GM12878 (cell line): ENCODE data around the gene ZSWIM6. TPM values are rescaled to one million over a fixed set of nuclear protein-coding genes. Genes with fewer than 3 reads are reported as not detected.
A peak's percentile ranks its signal among the peaks of the same experiment; 100 is the strongest.

Experiments
- ATAC-seq: fragments of 200-7000 bp; cut with Tn5 transposase; 3 replicates; pipeline ENCODE4 v1.9.1; 2020; ENCODE audit warnings: mild to moderate bottlenecking, moderate library complexity
- BruUV-seq: library from RNA; stranded (reverse); fragments of 400-500 nt; replicated peaks from 2 replicates; lab custom pipeline; 2021; lab: Mats Ljungman, UMichigan
- CTCF ChIA-PET: fragments of 300-600 bp; sonication (Branson Sonifier 250); formaldehyde crosslinking; extraction: SDS; loops from one replicate; lab custom pipeline; 2021; ENCODE audit warnings: inconsistent platforms; lab: Yijun Ruan, JAX
- POLR2A ChIA-PET: fragments of 350-600 bp; formaldehyde crosslinking; extraction: SDS; loops from one replicate; lab custom pipeline; 2021; ENCODE audit warnings: inconsistent platforms; lab: Charles Lee
- RAD21 ChIA-PET: fragments of 300-600 bp; sonication (Branson Sonifier 250); formaldehyde crosslinking; loops from one replicate; lab custom pipeline; 2023; ENCODE audit warnings: antibody characterized with exemption; ENCODE audit not compliant: unreplicated experiment; lab: Charles Lee
- SMC1A ChIA-PET: fragments of 300-600 bp; sonication (Branson Sonifier 250); formaldehyde crosslinking; loops from one replicate; lab custom pipeline; 2023; ENCODE audit not compliant: unreplicated experiment, uncharacterized antibody; lab: Charles Lee
- DNase-seq: peaks from one replicate; pipeline ENCODE4 v3.0.0-alpha.2; 2011; ENCODE audit warnings: low read depth, low spot score
- FAIRE-seq: peaks from 3 replicates; lab custom pipeline; 2011; peaks lifted over from hg19 to GRCh38; lab: Jason Lieb, UNC
- H2AFZ ChIP-seq: 2 replicates; pipeline ENCODE4 v1.6.0; 2011; ENCODE audit warnings: low read depth, low read length, control low read depth; ENCODE audit not compliant: control insufficient read depth
- H3K27ac ChIP-seq: 2 replicates; pipeline ENCODE4 v1.5.1; 2011; ENCODE audit warnings: control low read depth; ENCODE audit not compliant: control insufficient read depth, insufficient read depth
- H3K27me3 ChIP-seq, 2 experiments: replicated peaks in 1 of 2; 2 replicates each; pipeline versions ENCODE4 v1.6.0 to v1.6.1; 2011; ENCODE audit warnings: low read length in 1 of 2; ENCODE audit not compliant: control insufficient read depth in 2 of 2, insufficient read depth in 2 of 2
- H3K36me3 ChIP-seq, 2 experiments: 2 replicates each; pipeline ENCODE4 v1.5.1; 2011; ENCODE audit warnings: low read length in 1 of 2; ENCODE audit not compliant: control insufficient read depth in 2 of 2, insufficient read depth in 2 of 2
- H3K4me1 ChIP-seq: 2 replicates; pipeline ENCODE4 v1.6.1; 2011; ENCODE audit warnings: mild to moderate bottlenecking, low read length, moderate library complexity, mixed read lengths; ENCODE audit not compliant: control insufficient read depth, insufficient read depth
- H3K4me2 ChIP-seq: 2 replicates; pipeline ENCODE4 v1.6.0; 2011; ENCODE audit warnings: control low read depth; ENCODE audit not compliant: control insufficient read depth, insufficient read depth
- H3K4me3 ChIP-seq: fragments of 200-600 bp; sonication (generic); 2 replicates; pipeline ENCODE4 v1.5.1; 2016
- H3K79me2 ChIP-seq: 2 replicates; pipeline ENCODE4 v1.6.0; 2011; ENCODE audit warnings: low read length; ENCODE audit not compliant: control insufficient read depth, insufficient read depth
- H3K9ac ChIP-seq: 2 replicates; pipeline ENCODE4 v1.8.0; 2011; ENCODE audit warnings: low read length, control low read depth, mixed read lengths; ENCODE audit not compliant: control insufficient read depth, insufficient read depth
- H3K9me3 ChIP-seq: replicated peaks from 3 replicates; pipeline ENCODE4 v1.5.1; 2011; ENCODE audit warnings: mild to moderate bottlenecking, low read length; ENCODE audit not compliant: control insufficient read depth, insufficient read depth
- H4K20me1 ChIP-seq: 2 replicates; pipeline ENCODE4 v1.6.0; 2011; ENCODE audit not compliant: control insufficient read depth, insufficient read depth
- CBFB ChIP-seq: IDR thresholded peaks from 2 replicates; pipeline ENCODE4 v1.6.1; 2016; ENCODE audit warnings: antibody characterized with exemption, low read depth
- CHD4 ChIP-seq: fragments of 200-600 bp; sonication (generic); IDR thresholded peaks from 2 replicates; pipeline ENCODE4 v1.6.1; 2016; ENCODE audit warnings: mild to moderate bottlenecking
- FOS ChIP-seq: IDR thresholded peaks from 3 replicates; pipeline ENCODE4 v1.6.1; 2011; ENCODE audit warnings: borderline replicate concordance; ENCODE audit not compliant: insufficient read length; ENCODE audit errors: extremely low read depth
- MXI1 ChIP-seq: fragments of 150-350 bp; IDR thresholded peaks from 2 replicates; pipeline ENCODE4 v1.6.1; 2011; ENCODE audit warnings: low read depth, mild to moderate bottlenecking, inconsistent platforms, low read length, improper control_type of control experiment
- NFXL1 ChIP-seq: fragments of 450-650 bp; IDR thresholded peaks from 2 replicates; pipeline ENCODE4 v1.6.1; 2017; ENCODE audit warnings: antibody characterized with exemption, mild to moderate bottlenecking, borderline replicate concordance
- NFYB ChIP-seq: IDR thresholded peaks from 2 replicates; pipeline ENCODE4 v1.6.1; 2011; ENCODE audit warnings: low read depth, mild to moderate bottlenecking, low read length, improper control_type of control experiment, moderate library complexity; ENCODE audit not compliant: insufficient read depth
- NR2C2 ChIP-seq: IDR thresholded peaks from 2 replicates; pipeline ENCODE4 v1.6.1; 2011; ENCODE audit warnings: borderline replicate concordance, low read depth; ENCODE audit not compliant: control insufficient read depth, insufficient read length
- PRDM15 ChIP-seq: fragments of 450-650 bp; formaldehyde crosslinking; IDR thresholded peaks from 2 replicates; pipeline ENCODE4 v1.4.0; 2020; ENCODE audit warnings: mild to moderate bottlenecking, moderate library complexity
- SIX5 ChIP-seq: IDR thresholded peaks from 2 replicates; pipeline ENCODE4 v1.6.1; 2011; ENCODE audit warnings: mild to moderate bottlenecking, low read depth, low read length, moderate library complexity; ENCODE audit not compliant: severe bottlenecking
- ZSCAN29 ChIP-seq: fragments of 450-650 bp; IDR thresholded peaks from 2 replicates; pipeline ENCODE4 v1.6.1; 2017; ENCODE audit warnings: mild to moderate bottlenecking, moderate library complexity
- WGBS: methylation state at CpG from one replicate; pipeline ENCODE4 v1.1.6; 2016; ENCODE audit warnings: low lambda C conversion rate; ENCODE audit not compliant: insufficient replicate concordance, insufficient coverage; ENCODE audit errors: missing lambda C conversion rate; 5-methylcytosine and 5-hydroxymethylcytosine counted together
- in situ Hi-C: fragments of 300-500 bp; cut with MboI; formaldehyde crosslinking; loops from 9 replicates; pipeline ENCODE4 v1.14.3; 2018; ENCODE audit warnings: mixed read lengths
- intact Hi-C: fragments of 100-400 bp; cut with micrococcal nuclease; formaldehyde crosslinking; loops from one replicate; pipeline ENCODE4 v1.14.2; 2022; ENCODE audit not compliant: unreplicated experiment
- polyA plus RNA-seq, 11 experiments: library from polyadenylated mRNA; depleted of rRNA in 4 of 11; unstranded in 6 of 11; stranded (reverse) in 5 of 11; fragments of >200 nt; fragmentation: Nextera tagmentation in 4 of 11; fragmentation: Illumina TruSeq in 1 of 11; extraction: Ambion mirVana in 4 of 11; extraction: Trizol in 1 of 11; gene quantifications; 1 replicate in 1 of 11; 2 replicates in 10 of 11; pipeline versions ENCODE4 v1.2.1 to v1.2.3, GENCODE V29; 2011 to 2016; ENCODE audit warnings: inconsistent platforms in 2 of 11, missing spikeins in 2 of 11, low read depth in 1 of 11
- total RNA-seq, 4 experiments: library from RNA; depleted of rRNA in 3 of 4; stranded (reverse); fragments of >200 nt in 3 of 4; fragmentation: Illumina TruSeq in 1 of 4; extraction: Trizol in 1 of 4; gene quantifications; 2 replicates each; pipeline versions ENCODE4 v1.2.1 to v1.2.3, GENCODE V29; 2013 to 2021
- TF ChIP-seq, protein P1 (sequence below): fragments of 450-650 bp; IDR thresholded peaks from 2 replicates; pipeline ENCODE4 v1.6.1; 2016; ENCODE audit warnings: mild to moderate bottlenecking
- TF ChIP-seq, protein P2 (sequence below): IDR thresholded peaks from 2 replicates; pipeline ENCODE4 v1.6.1; 2011; ENCODE audit warnings: low read depth, low read length, improper control_type of control experiment, borderline replicate concordance
- TF ChIP-seq, protein P3 (sequence below): IDR thresholded peaks from 2 replicates; pipeline ENCODE4 v1.6.1; 2012; ENCODE audit warnings: low read depth, low read length, improper control_type of control experiment

The ZSWIM6 gene
- total and polyA plus RNA-seq, 10 of the 15 experiments (the other 5 are each of a cell fraction or from before 2014, with no cell fraction given), result 0.53 to 6.2 (median 3.4) TPM

GRCh38 chr5:61319388-61320146 lies 12.5 kb upstream of the ZSWIM6 start (continued):
- TF ChIP-seq CBFB, result peak; percentile 98
- no peak for TF ChIP-seq NFXL1
- TF ChIP-seq, all 136 proteins: peak for 54

GRCh38 chr5:61320860-61321259 lies 11.2 kb upstream of the ZSWIM6 start:
- Histone ChIP-seq H3K9me3 (no peaks in the 10 kb centered on the region; the same call in 1 of the 3 replicates), H4K20me1 (no peaks in the 10 kb centered on the region), H3K27me3 (0 out of 4 replicates have a peak, but pooled peaks cover 0 to 5% of the 10 kb centered on the region in 2 experiments), H3K4me3 (no peak overlapping the region), H3K79me2 (no peaks in the 10 kb centered on the region), H3K4me2 (0 out of 2 replicates have a peak overlapping the region, but pooled peaks have one; percentile 14), H3K9ac (no peak overlapping the region), H3K36me3 (no peaks in the 10 kb centered on the region), H3K4me1 (peaks cover 26% of the 10 kb centered on the region), H3K27ac (no peak overlapping the region), H2AFZ (no peak overlapping the region)
- FAIRE-seq, result no peak
- no TSS peak for BruUV-seq
- 78% methylated on average over 3 of the region's 3 CpGs for WGBS
- ChIA-PET SMC1A (interaction anchor here (1.0 to 4.0 kb wide), 12 partner anchors 10 to 159 kb away, joined by 3 to 31 read pairs (median 5); partner anchors contain the start of gene ZSWIM6), RAD21 (interaction anchor here (0.6 to 4.0 kb wide), 5 partner anchors 9 to 162 kb away, joined by 3 to 29 read pairs (median 4); partner anchors contain the start of gene ZSWIM6), CTCF (interaction anchor here (1.1 to 3.1 kb wide), 8 partner anchors 10 to 337 kb away, joined by 3 to 16 read pairs (median 4); no protein-coding TSS in a partner anchor), POLR2A (interaction anchor here (0.6 to 4.0 kb wide), 4 partner anchors 10 to 622 kb away, joined by 3 to 20 read pairs (median 3); no protein-coding TSS in a partner anchor)
- intact Hi-C loops (loop anchor here (1.0 kb wide), 1 partner anchor 7 kb away; no protein-coding TSS in a partner anchor), in situ Hi-C loops (loop anchor here (10.0 kb wide), 1 partner anchor 156 kb away; the partner anchor contains the start of gene SMIM15)
- ATAC-seq, result 0 out of 3 replicates have a peak, but pooled peaks have one; percentile 5
- no peak for DNase-seq
- TF ChIP-seq FOS (no peak), SIX5 (no peak), NFYB (no peak), ZSCAN29 (no peak), MXI1 (no peak), NR2C2 (no peak), PRDM15 (no peak), CHD4 (no peak)
- TF ChIP-seq, protein P1, sequence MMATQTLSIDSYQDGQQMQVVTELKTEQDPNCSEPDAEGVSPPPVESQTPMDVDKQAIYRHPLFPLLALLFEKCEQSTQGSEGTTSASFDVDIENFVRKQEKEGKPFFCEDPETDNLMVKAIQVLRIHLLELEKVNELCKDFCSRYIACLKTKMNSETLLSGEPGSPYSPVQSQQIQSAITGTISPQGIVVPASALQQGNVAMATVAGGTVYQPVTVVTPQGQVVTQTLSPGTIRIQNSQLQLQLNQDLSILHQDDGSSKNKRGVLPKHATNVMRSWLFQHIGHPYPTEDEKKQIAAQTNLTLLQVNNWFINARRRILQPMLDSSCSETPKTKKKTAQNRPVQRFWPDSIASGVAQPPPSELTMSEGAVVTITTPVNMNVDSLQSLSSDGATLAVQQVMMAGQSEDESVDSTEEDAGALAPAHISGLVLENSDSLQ, result no peak
- TF ChIP-seq, protein P2, sequence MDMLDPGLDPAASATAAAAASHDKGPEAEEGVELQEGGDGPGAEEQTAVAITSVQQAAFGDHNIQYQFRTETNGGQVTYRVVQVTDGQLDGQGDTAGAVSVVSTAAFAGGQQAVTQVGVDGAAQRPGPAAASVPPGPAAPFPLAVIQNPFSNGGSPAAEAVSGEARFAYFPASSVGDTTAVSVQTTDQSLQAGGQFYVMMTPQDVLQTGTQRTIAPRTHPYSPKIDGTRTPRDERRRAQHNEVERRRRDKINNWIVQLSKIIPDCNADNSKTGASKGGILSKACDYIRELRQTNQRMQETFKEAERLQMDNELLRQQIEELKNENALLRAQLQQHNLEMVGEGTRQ, result no peak
- TF ChIP-seq, protein P3, sequence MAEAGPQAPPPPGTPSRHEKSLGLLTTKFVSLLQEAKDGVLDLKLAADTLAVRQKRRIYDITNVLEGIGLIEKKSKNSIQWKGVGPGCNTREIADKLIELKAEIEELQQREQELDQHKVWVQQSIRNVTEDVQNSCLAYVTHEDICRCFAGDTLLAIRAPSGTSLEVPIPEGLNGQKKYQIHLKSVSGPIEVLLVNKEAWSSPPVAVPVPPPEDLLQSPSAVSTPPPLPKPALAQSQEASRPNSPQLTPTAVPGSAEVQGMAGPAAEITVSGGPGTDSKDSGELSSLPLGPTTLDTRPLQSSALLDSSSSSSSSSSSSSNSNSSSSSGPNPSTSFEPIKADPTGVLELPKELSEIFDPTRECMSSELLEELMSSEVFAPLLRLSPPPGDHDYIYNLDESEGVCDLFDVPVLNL, result no peak
